ENCODE results near the gene DHX29. TPM values are rescaled to one million over a fixed set of nuclear protein-coding genes. Genes with fewer than 3 reads are reported as not detected.

The DHX29 gene
- polyA plus RNA-seq, 10 donors: 23.5 to 34.5 (median 28.8) TPM

- DNase-seq: no peak
These were observed 88.5 kb downstream of the DHX29 start for GRCh38 chr5:55218967-55219366.

GRCh38 chr5:55211184-55211874, 96.2 kb downstream of the DHX29 start:
- no peak for DNase-seq

Other genes starting within 250 kb of the DHX29 start
- gene GZMA, start 205.0 kb downstream of the DHX29 start, polyA plus RNA-seq (ENCODE audit: insufficient read length in 10 of 10): 1 to 10 TPM in 6 of 10 donors, under 1 TPM in 3, not detected in 1; 0.29 to 3.6 (median 1.3) TPM
- 100 to 1,000 TPM in 1 of 10 donors, 10 to 100 TPM in 9; 69.0 to 116 (median 80.3) TPM for gene GPX8, start 147.5 kb downstream of the DHX29 start, polyA plus RNA-seq (ENCODE audit: insufficient read length in 10 of 10)
- under 1 TPM in 4 of 10 donors, not detected in 6; 0.08 to 0.13 (median 0.10) TPM for gene CDC20B, start 134.5 kb downstream of the DHX29 start, polyA plus RNA-seq (ENCODE audit: insufficient read length in 10 of 10)
- not detected for gene MCIDAS, start 80.4 kb downstream of the DHX29 start, polyA plus RNA-seq (ENCODE audit: insufficient read length in 10 of 10)
- gene CCNO, start 74.1 kb downstream of the DHX29 start, polyA plus RNA-seq (ENCODE audit: insufficient read length in 10 of 10): under 1 TPM in 9 of 10 donors, not detected in 1; 0.09 to 0.45 (median 0.22) TPM
- gene MTREX, start 295 bp upstream of the DHX29 start, polyA plus RNA-seq (ENCODE audit: insufficient read length in 10 of 10): 10 to 100 TPM; 54.8 to 79.6 (median 65.4) TPM
- 10 to 100 TPM; 51.4 to 73.1 (median 59.0) TPM for gene PLPP1, start 227.3 kb upstream of the DHX29 start, polyA plus RNA-seq (ENCODE audit: insufficient read length in 10 of 10)